CD4-positive, alpha-beta T cell treated with Interleukin-17A for 1 hour (primary cell): ENCODE measurements around the gene PSME1.

Experiments
- DNase-seq: peaks from one replicate; pipeline ENCODE4 v3.0.0-alpha.2; 2020

PSME1 gene

DNA sequence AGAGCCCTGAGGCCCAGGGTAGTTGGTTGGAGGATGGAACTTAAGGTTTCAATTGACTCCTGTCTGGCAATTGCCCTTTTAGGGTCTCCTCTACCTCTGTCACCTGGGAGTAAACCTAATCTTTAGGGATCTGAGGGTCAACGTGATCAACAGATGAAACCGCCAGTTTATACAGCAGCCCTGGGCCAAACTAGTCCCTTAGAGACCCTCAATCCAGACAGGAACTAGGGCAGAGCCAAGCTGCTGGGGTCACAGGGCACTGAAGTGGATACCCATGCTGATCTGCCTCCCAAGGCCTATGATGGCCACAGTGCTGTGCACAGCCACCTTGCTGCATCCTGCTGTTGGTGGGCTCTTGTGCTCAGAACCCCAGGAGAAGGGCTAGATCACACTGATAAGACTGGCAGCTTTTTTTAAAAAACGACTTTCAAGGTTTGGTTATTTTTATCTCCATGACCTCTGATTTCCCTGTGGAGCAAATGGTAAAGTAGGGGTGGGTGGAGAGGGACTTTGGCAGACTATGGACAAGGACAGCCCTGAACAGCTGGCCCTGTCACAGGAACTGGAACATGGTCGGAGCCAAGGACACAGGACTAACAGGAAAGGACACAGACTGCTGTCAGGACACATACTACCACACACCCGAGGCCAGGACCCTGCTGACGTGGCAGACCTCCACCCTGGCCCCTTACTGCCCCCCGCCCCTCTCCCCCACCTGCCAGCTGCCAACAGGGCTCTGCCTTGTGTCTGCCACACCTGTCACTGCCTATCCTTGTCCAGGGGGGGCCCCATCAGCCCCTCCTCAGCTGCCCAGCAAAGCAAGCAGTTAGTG lies 5.1 kb upstream of the PSME1 start:
- DNase-seq = no peak

DNA sequence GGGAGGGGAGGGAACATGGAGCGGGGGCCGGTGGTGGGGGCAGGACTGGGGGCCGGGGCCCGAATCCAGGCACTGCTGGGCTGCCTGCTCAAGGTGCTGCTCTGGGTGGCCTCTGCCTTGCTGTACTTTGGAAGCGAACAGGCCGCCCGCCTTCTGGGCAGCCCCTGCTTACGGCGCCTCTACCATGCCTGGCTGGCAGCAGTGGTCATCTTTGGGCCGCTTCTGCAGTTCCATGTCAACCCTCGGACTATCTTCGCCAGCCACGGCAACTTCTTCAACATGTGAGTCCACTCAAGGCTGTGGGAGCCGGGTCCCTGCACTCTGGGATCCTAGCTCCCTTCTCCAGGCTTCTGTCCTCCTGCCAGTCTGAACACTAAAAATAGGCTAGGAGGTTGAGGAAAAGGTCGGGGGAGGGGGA lies 4.4 kb upstream of the PSME1 start:
- DNase-seq = no peak

DNA sequence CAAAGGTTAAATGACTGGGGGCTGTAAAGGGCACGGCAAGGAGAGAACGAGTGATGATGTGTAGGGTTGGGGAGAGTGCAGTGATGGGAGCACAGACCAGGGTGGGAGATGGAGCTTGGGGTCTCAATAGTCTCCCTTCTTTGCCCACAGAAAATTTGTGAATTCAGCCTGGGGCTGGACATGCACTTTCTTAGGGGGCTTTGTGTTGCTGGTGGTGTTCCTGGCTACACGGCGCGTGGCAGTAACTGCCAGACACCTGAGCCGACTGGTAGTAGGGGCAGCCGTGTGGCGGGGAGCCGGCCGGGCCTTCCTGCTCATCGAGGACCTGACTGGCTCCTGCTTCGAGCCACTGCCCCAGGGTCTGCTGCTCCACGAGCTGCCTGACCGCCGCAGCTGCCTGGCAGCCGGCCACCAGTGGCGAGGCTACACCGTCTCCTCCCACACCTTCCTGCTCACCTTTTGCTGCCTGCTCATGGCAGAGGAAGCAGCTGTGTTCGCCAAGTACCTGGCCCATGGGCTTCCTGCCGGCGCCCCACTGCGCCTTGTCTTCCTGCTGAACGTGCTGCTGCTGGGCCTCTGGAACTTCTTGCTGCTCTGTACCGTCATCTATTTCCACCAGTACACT lies 3.8 kb upstream of the PSME1 start:
- peak; percentile 35 for DNase-seq

DNA sequence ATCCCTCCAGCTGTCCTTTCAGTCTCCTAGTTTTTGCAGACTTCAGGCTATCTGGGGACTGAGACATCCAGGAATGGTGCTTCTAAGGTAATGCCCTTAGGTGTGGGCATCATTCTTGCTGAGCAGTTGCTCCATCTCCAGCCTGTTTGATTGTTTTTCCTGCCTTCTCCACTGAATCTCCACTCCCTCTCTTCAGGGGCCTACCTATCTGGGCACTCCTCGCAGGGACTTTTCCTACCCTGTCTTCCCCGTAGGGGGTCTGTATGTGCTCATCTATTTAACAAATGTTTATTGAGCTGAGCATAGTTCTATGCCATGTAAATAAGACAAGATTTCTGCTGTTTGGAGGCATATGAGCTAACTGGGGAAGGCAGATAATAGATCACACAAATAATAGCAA lies 3.0 kb upstream of the PSME1 start:
- DNase-seq = no peak

DNA sequence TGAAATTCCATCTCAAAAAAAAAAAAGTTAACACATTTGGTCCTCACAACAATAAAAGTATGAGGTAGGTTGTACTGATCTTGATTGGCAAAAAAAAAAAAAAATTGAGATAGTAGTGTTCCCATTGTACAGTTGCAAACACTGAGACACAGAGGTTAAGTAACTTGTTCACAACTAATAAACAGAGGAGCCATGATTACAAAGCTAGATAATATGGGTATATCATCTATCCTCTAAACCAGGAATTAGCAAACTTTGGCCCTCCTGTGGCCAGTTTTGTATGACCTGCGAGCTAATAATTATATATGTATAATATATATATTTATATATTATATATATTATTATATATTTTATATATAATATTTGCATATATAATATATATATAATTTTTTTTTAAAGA lies 2.3 kb upstream of the PSME1 start:
- DNase-seq = no peak

DNA sequence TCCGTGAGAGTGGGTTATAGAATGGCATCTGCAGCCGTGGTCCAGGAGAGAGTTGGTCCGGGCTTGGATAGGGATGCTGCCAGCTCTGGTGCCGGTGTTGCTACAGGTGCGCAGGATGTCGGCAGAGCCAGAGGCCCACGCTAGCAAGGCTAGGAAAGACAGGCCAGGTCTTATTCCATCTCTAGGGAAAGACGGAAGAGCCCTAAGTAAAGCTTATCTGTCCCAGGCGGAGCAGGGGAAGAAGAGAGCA lies 485 bp upstream of the PSME1 start:
- no peak for DNase-seq

GRCh38 chr14:24136684-24137528 lies 912 bp downstream of the PSME1 start:
- no peak for DNase-seq

GRCh38 chr14:24137529-24138395 lies 1.8 kb downstream of the PSME1 start:
- no peak for DNase-seq

GRCh38 chr14:24138396-24139271 lies 2.6 kb downstream of the PSME1 start:
- DNase-seq = no peak

- DNase-seq = peak; percentile 36
Measured at GRCh38 chr14:24139272-24139934, 3.4 kb downstream of the PSME1 start.

GRCh38 chr14:24141097-24141880 lies 5.3 kb downstream of the PSME1 start, which contains the start of gene EMC9:
Gene EMC9, minus strand, starts transcription at chr14:24141591. Its CDS starts 287 bp downstream, at chr14:24141304.
- peak; percentile 100 for DNase-seq

DNA sequence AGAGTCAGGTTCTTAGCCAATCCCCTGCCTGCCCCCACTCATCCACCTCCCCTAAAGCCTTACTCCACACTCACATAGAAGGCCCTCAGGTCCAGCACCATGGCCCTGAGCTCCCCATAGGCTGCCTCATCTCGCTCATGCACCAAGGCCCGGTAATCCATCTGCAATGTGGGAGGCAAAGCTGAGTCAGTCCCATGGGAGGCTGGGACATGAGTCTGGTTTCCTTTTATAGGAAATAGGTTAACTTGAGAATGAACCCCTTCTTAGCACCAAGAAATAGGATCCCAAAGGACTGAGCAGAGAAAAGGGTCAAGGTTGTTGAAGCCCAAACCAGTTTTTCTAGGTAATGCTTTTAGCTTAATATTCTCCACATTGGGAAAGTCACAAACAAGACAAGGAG lies 7.5 kb downstream of the PSME1 start:
- DNase-seq = no peak

GRCh38 chr14:24144451-24144850 lies 8.5 kb downstream of the PSME1 start:
- DNase-seq = no peak

- no peak for DNase-seq
Measured at GRCh38 chr14:24145219-24145618, 9.2 kb downstream of the PSME1 start.

DNA sequence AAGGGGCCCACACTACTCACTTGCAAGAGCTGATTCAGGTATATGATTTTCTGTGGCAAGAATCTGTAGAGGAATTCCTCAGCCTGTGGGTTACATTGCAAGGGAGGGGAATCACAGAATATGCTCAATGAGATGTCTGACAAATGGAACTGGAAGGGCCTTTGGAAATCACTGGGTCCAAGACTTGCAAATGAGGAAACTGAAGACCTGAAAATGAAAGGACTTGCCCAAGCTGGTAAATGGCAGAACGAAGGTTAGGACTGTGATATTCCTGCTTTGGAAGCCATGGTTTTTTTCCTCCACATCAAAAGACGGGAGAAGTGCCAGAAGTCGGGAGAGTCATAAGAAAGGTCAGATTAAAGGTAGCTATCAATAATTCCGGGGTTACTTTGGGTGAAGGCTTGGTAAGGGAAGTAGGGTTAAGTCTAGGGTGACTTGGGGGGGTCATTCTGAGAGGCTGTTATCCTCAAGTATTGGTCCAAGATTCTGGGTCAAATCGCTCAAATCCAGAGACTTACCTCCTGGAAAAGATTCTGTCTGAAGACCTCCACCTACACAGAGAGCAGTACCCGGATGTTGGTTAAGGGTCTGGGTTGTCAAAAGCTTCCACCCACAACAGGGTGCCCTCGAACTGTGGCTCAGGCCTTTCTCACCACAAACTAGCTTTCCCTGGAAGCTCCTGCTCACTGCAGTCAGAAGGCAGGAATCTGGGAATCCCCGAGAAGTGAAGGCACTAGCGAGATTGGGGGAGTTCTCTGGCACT lies 9.9 kb downstream of the PSME1 start:
- no peak for DNase-seq

GRCh38 chr14:24146453-24146977 lies 10.5 kb downstream of the PSME1 start, which contains the start of gene PSME2:
Gene PSME2, minus strand, starts transcription at chr14:24146610. Its CDS starts 29 bp downstream, at chr14:24146581.
- peak; percentile 92 for DNase-seq

- peak; percentile 97 for DNase-seq
Measured at GRCh38 chr14:24146978-24147760, 11.2 kb downstream of the PSME1 start, which contains the start of gene RNF31. Gene RNF31, plus strand, starts transcription at chr14:24147498. Its CDS starts 201 bp downstream, at chr14:24147699.
